ENCODE data around the gene OMA1. TPM values are rescaled to one million over a fixed set of nuclear protein-coding genes. Genes with fewer than 3 reads are reported as not detected.
"Not testable (repeated sequence)": the region's sequence is repeated elsewhere in the genome, so short reads cannot be mapped to it uniquely, and the experiment has no call there.

OMA1 gene
- total RNA-seq, 4 donors from 2014 or later, result 50.6 to 67.6 (median 58.5) TPM

- WGBS, 2 donors, result 85% methylated on average over 6 of the region's 6 CpGs
- Histone ChIP-seq H3K4me1 (no peaks in the 10 kb centered on the region), H3K27ac (no peak overlapping the region), H3K9me3 (no peaks in the 10 kb centered on the region), H3K36me3 (no peaks in the 10 kb centered on the region), H3K4me3 (replicated peaks in 1 of 3) (no peak overlapping the region), H3K27me3 (no peaks in the 10 kb centered on the region)
- intact Hi-C loops (cut with DNase I), result no loop called here
- TF ChIP-seq CTCF (IDR thresholded peaks at IDR 0.05) (no peak), POLR2A (IDR thresholded peaks at IDR 0.05) (no peak)
- no peak for DNase-seq
These were observed 15.1 kb upstream of the OMA1 start for GRCh38 chr1:58561633-58562032.

- intact Hi-C loops (cut with DNase I), result no loop called here
- no peaks in the 10 kb centered on the region for H3K9me3 ChIP-seq
- H3K4me3 ChIP-seq (replicated peaks in 1 of 3), result no peak overlapping the region
- no peak overlapping the region for H3K27ac ChIP-seq
- TF ChIP-seq CTCF (IDR thresholded peaks at IDR 0.05) (no peak), POLR2A (IDR thresholded peaks at IDR 0.05) (no peak)
- no peak for DNase-seq
- no peaks in the 10 kb centered on the region for H3K36me3 ChIP-seq
- H3K4me1 ChIP-seq, result no peaks in the 10 kb centered on the region
- 100% methylated on average over 1 of the region's 1 CpG for whole genome bisulfite sequencing, 2 donors
- no peaks in the 10 kb centered on the region for H3K27me3 ChIP-seq
These were observed 8.9 kb upstream of the OMA1 start for GRCh38 chr1:58555393-58555792.

DNA sequence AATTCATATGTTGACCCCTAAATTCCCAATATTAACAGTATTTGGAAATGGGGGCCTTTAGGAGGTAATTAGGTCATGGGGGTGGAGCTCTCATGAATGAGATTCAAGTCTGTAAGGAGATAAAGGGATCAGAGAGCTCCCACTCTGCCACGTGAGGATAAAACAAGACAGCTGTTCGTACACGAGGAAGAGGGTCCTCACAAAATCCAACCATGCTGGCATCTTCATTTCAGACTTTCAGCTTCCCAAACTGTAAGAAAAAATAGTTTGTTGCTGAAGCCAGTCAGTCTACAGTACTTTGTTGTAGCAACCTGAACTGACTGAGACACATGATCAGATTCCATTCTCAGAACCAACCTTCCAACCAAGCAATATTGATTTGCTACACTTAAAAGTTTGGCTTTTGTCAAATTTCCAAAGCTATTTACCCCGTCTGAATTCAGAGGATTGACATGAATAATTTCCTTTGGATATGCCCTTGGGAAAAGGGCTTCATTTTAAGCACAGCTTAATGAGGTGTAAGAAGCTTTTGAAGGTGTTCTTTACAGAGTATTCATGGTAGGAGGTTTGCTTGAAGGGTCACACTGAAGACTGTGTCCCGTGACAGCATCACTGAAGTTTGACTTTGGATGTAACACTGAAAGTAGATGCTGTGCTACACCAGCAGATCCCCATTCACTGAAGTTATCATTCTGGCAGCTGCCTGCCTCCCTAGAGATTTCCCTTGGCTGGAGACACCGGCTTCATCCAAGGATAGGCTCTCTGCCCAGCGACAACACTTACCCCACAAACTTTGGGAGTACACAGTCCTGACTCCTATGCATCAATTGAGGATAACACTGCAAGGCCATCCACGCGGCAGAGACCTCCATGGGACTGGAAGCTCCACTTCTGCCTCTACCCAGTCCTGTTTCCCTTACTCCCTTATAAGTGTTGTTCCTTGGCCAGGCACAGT is 4.9 kb upstream of the OMA1 start:
- no peak overlapping the region for H3K4me3 ChIP-seq (replicated peaks in 1 of 3)
- no peaks in the 10 kb centered on the region for H3K9me3 ChIP-seq
- no peak overlapping the region for H3K27ac ChIP-seq
- no peaks in the 10 kb centered on the region for H3K36me3 ChIP-seq
- no peaks in the 10 kb centered on the region for H3K4me1 ChIP-seq
- 70 to 79% methylated on average over 8 to 9 of the region's 9 CpGs for WGBS, 2 donors
- no peak for DNase-seq
- TF ChIP-seq CTCF (IDR thresholded peaks at IDR 0.05), result no peak
- no peak for TF ChIP-seq POLR2A (IDR thresholded peaks at IDR 0.05)
- no peaks in the 10 kb centered on the region for H3K27me3 ChIP-seq
- intact Hi-C loops (cut with DNase I), result no loop called here

GRCh38 chr1:58549291-58549690 is 2.8 kb upstream of the OMA1 start:
- 58 to 62% methylated on average over 6 of the region's 6 CpGs for WGBS, 2 donors
- not testable (repeated sequence) for H3K27me3 ChIP-seq; DNase-seq; H3K9me3 ChIP-seq; H3K27ac ChIP-seq; H3K36me3 ChIP-seq; H3K4me1 ChIP-seq; H3K4me3 ChIP-seq (replicated peaks in 1 of 3)
- intact Hi-C loops (cut with DNase I), result loop anchor here (5.0 to 10.0 kb wide), 2 partner anchors 37 to 106 kb away; no protein-coding TSS in a partner anchor

DNA sequence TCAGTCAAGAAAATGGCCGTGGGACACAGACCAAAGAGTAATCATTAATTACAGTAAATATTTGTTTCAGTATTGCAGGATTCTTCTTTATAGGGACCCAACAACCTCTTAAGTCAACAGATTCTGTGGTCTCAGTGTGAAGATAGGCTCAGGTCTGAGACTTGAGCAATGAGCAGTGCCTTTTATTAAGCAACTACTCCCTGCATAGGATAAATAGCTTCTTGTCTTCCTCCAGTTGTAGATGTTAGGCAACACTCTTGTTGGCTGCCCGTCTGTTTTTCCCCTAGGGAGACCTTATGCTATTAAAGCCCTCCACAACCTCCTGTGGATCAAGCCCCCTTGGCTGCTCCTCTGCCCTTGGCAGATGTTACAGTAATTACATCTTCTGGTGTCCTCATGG is 1.8 kb upstream of the OMA1 start:
- intact Hi-C loops (cut with DNase I), result loop anchor here (5.0 to 10.0 kb wide), 2 partner anchors 36 to 106 kb away; no protein-coding TSS in a partner anchor
- Histone ChIP-seq H3K9me3 (no peaks in the 10 kb centered on the region), H3K27me3 (no peaks in the 10 kb centered on the region), H3K36me3 (no peaks in the 10 kb centered on the region), H3K27ac (no peak overlapping the region), H3K4me3 (replicated peaks in 1 of 3) (no peak overlapping the region), H3K4me1 (peaks cover 3 to 9% of the 10 kb centered on the region in 2 donors)
- WGBS, 2 donors, result 90 to 95% methylated on average over 2 of the region's 2 CpGs
- TF ChIP-seq POLR2A (IDR thresholded peaks at IDR 0.05) (no peak), CTCF (IDR thresholded peaks at IDR 0.05) (no peak)
- DNase-seq, result no peak

Measured in thyroid gland (tissue), 4 donors.